GM19397 (cell line): ENCODE measurements around the gene CXCL10.

Source experiments
- ATAC-seq: cut with Tn5 transposase; IDR thresholded peaks from one replicate; pipeline ENCODE4 v1.9.1; 2021; ENCODE audit warnings: mild to moderate bottlenecking, moderate library complexity; ENCODE audit not compliant: unreplicated experiment

Gene CXCL10

DNA sequence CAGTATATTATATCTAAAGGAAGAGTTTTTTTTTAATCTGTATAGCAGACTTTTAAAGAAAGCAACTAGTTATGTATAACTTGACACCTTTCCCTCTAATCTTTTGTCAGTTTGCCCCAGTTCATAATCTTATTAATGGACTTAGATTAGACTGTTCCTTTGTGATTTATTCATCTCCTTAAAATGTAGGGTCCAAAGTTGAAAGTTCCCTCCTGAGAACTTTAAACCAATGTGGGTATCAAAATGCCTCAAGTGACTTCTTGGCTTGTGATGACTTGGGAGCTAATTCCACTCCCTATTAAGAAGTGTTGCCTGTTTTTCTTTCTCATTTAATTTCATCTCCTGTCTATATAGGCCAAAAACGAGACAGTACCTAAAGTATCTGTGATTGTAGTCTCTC lies 26.2 kb downstream of the CXCL10 start:
- no peak for ATAC-seq

DNA sequence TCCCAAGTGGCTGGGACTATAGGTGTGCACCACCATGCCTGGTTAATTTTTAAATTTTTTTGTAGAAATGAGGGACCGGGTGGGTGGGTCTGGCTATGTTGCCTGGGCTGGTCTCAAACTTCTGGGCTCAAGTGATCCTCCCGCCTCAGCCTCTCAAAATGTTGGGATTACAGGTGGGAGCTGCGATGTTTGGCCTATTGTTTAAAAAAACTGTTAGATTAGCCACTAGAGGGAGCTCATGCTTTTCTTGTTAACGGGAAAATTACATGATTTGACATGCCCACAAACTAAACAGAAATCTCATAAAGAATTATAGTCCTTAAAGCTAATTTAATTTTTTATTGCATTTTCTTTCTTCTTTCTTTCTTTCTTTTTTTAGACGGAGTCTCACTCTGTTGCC lies 27.6 kb downstream of the CXCL10 start:
- ATAC-seq = no peak

DNA sequence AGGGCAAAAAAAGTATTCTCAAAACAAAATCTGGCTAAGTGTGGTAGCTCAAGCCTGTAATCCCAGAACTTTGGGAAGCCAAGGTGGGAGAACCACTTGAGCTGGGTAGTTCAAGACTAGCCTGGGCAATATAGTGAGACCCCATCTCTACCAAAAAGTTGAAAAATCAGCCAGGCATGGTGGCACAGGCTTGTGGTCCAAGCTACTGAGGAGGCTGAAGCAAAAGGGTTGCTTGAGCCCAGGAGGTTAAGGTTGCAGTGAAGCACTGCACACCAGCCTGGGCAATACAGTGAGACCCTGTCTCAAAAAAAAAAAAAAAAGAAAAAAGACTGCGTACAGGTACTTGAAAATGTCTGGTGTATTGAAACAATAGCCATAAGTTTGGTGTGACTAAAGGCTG lies 30.8 kb downstream of the CXCL10 start:
- no peak for ATAC-seq

DNA sequence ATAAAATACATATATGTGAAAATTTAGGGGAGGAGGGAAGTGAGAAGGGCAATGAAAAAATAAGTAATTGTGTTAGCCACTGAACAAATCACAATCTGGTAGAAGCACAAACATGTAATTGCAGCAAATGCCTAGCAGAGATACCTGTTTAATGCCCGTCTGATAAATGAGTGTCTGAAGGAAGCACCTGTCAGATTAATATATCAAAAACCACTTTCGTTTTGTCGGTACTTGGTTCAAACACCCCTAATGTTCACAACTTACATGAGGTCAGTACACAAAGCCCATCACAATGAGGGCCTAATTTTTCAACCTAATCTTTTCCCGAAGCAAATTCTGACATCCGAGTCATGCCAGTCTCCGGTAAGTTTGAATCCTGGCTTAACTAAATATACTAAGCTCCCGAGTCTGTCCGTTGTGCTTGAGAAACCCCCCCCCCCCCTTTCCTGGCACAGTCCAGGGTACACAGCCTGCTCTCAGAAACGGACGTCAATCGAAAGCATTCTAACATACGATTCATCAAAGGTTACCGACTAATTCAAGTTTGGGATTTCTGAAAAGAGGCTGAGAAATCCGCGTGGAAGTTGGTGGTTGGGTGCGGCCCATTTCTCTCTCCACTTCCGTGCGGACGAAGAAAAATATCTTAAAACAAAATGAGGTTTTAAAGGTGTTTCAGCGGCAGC lies 33.3 kb downstream of the CXCL10 start:
- no peak for ATAC-seq

DNA sequence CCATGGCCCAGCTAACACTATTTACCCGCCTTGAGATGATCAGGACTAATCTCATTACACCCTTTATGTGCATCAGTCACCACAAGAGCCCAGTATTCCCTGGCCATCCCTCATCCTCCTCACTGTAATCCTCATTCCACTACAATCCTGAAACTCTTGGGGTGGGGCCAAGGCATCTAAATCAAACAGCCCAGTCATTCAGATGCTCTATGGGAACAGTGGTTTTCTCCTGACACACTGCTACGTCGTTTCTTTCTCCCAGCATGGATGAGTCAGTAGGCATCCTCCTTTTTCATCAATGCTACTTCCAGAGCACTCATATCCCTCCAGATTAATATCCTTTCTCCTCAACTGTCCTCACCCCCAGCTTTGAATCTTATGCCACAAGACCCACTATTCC lies 38.2 kb downstream of the CXCL10 start:
- no peak for ATAC-seq

DNA sequence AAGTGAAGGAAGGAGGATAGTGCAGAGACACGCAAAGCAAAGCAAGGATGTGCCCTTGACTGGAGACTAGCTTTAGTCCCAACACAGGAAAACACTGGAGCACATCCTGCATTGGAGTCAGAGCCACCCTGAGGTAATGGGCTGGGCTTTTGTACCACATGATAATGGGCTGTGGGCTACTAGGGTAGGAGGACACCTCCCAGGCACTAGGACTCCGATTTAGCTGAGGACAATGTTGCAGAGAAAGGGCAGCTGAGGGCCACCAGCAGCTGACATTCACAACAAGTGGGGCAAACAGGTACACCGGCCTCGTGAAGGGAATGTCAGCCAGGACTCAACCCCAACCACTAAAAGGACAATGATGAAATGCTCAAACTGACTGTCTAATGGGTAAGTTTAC lies 42.7 kb downstream of the CXCL10 start:
- no peak for ATAC-seq

DNA sequence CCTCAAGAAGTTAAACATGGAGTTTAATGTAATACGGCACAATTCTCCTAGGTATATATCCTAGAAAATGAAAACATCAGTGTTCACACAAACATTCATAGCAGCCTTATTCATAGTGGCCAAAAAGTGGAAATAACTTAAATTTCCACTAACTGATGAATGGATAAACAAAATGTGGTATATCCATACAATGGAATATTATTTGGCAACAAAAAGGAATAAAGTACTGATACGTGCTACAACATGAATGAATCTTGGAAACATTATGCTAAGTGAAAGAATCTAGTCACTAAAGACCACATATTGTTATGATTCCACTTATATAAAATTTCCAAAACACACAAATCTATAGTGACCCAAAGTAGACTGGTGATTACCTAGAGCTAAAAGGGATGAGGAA lies 47.1 kb downstream of the CXCL10 start:
- ATAC-seq = no peak

DNA sequence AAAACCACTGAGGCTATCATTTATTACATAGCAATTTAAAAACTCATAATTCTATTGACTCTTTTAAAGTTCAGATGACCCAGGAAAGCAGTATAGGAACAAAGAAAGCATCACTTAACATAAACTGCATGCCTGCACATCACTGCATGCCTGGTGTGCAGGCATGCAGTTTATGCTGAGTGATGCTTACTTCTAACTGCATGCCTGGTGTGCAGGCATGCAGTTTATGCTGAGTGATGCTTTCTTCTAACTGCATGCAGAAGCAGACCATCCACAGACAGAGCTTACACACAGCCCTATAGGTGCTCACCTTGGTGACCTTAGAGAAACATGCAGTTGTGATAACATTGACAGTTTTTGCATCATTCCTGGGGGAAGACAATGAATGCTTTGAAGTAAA lies 49.5 kb downstream of the CXCL10 start:
- ATAC-seq = no peak
